ENCODE measurements around the gene GLIPR2. TPM values are rescaled to one million over a fixed set of nuclear protein-coding genes. Genes with fewer than 3 reads are reported as not detected.
"Not testable (repeated sequence)": the region's sequence is repeated elsewhere in the genome, so short reads cannot be mapped to it uniquely, and the experiment has no call there.

The GLIPR2 gene
- total and polyA plus RNA-seq, 4 donors, result 17.4 to 112 (median 75.8) TPM

DNA sequence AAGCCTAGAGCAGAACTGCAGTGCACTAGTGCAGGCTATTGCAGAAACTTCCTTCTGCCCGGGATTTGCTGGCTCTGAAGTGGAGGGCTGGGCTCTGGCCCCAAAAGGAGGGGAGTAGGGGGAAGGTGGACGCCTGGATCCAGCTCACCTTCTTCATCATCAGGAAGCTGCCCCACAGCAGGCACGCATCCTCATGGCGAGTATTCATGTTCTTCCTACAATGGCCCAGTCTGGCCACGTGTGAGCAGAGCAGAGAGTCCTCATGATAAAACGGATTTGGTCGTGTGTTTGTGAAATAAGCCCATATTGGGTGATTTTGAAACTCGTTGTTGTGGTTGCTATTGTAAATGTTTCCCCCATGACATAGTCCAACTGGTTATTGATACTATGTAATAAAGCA, 8.2 kb upstream of the GLIPR2 start:
- WGBS, 2 donors, result 33 to 57% methylated on average over 8 of the region's 8 CpGs
- Histone ChIP-seq H3K4me3 (no peak overlapping the region), H3K9me3 (ENCODE audit: control insufficient read depth in 4 of 4, insufficient read depth in 3 of 4, low read length in 3 of 4) (no peaks in the 10 kb centered on the region), H3K27me3 (ENCODE audit: control insufficient read depth in 3 of 3, insufficient read depth in 3 of 3, low read length in 2 of 3) (peaks cover 0 to 4% (median 0%) of the 10 kb centered on the region in 3 donors), H3K9ac (ENCODE audit: insufficient read depth in 1 of 2, low read length in 2 of 2) (no peak overlapping the region), H3K4me1 (ENCODE audit: control insufficient read depth in 5 of 5, insufficient read depth in 5 of 5, low read length in 5 of 5) (no peaks in the 10 kb centered on the region), H3K36me3 (ENCODE audit: control insufficient read depth in 4 of 4, insufficient read depth in 4 of 4, low read length in 4 of 4) (no peaks in the 10 kb centered on the region), H3K27ac (ENCODE audit: low read depth in 1 of 2, low read length in 1 of 2) (peak overlapping the region in 1 of 2 donors; percentile 64)
- ATAC-seq (ENCODE audit: insufficient read depth, low FRiP score) (no peak), DNase-seq (no peak)
- TF ChIP-seq, protein P1, sequence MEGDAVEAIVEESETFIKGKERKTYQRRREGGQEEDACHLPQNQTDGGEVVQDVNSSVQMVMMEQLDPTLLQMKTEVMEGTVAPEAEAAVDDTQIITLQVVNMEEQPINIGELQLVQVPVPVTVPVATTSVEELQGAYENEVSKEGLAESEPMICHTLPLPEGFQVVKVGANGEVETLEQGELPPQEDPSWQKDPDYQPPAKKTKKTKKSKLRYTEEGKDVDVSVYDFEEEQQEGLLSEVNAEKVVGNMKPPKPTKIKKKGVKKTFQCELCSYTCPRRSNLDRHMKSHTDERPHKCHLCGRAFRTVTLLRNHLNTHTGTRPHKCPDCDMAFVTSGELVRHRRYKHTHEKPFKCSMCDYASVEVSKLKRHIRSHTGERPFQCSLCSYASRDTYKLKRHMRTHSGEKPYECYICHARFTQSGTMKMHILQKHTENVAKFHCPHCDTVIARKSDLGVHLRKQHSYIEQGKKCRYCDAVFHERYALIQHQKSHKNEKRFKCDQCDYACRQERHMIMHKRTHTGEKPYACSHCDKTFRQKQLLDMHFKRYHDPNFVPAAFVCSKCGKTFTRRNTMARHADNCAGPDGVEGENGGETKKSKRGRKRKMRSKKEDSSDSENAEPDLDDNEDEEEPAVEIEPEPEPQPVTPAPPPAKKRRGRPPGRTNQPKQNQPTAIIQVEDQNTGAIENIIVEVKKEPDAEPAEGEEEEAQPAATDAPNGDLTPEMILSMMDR (IDR thresholded peaks at IDR 0.05; ENCODE audit: control extremely low read depth, extremely low read depth), result no peak

DNA sequence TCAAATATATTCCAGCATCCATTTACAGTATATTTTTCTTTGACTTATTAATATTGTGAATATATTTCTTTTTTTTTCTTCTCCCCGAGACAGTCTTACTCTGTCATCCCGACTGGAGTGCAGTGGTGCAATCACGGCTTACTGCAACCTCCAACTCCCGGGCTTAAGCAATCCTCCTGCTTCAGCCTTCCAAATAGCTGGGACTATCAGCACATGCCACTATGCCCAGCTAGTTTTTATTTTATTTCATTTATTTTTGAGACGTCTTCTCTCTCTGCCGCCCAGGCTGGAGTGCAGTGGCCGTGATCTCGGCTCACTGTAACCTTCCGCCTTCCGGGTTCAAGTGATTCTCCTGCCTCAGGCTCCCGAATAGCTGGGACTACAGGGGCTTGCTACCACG, 7.4 kb upstream of the GLIPR2 start:
- Histone ChIP-seq H3K27ac (ENCODE audit: low read depth in 1 of 2, low read length in 1 of 2) (no peak overlapping the region), H3K36me3 (ENCODE audit: control insufficient read depth in 4 of 4, insufficient read depth in 4 of 4, low read length in 4 of 4) (no peaks in the 10 kb centered on the region), H3K9ac (ENCODE audit: insufficient read depth in 1 of 2, low read length in 2 of 2) (no peak overlapping the region), H3K4me1 (ENCODE audit: control insufficient read depth in 5 of 5, insufficient read depth in 5 of 5, low read length in 5 of 5) (no peaks in the 10 kb centered on the region), H3K27me3 (ENCODE audit: control insufficient read depth in 3 of 3, insufficient read depth in 3 of 3, low read length in 2 of 3) (peaks cover 0 to 4% (median 0%) of the 10 kb centered on the region in 3 donors), H3K9me3 (ENCODE audit: control insufficient read depth in 4 of 4, insufficient read depth in 3 of 4, low read length in 3 of 4) (no peaks in the 10 kb centered on the region), H3K4me3 (no peak overlapping the region)
- DNase-seq (no peak), ATAC-seq (ENCODE audit: insufficient read depth, low FRiP score) (no peak)
- TF ChIP-seq, protein P1 (IDR thresholded peaks at IDR 0.05; ENCODE audit: control extremely low read depth, extremely low read depth), result no peak
- 63 to 87% methylated on average over 12 of the region's 12 CpGs for WGBS, 2 donors

DNA sequence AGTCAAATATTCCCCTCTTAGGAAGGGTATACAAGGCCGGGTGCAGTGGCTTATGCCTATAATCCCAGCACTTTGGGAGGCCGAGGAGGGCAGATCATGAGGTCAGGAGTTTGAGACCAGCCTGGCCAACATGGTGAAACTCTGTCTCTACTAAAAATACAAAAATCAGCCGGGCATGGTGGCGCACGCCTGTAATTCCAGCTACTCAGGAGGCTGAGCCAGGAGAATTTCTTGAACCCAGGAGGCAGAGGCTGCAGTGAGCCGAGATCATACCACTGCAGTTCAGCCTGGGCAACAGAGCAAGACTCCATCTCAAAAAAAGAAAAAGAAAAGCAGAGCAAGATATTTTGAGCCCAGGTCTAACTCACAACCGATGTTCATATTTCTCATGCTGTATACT, 4.9 kb upstream of the GLIPR2 start:
- not testable (repeated sequence) for H3K4me1 ChIP-seq (ENCODE audit: control insufficient read depth in 5 of 5, insufficient read depth in 5 of 5, low read length in 5 of 5); H3K4me3 ChIP-seq; DNase-seq; H3K36me3 ChIP-seq (ENCODE audit: control insufficient read depth in 4 of 4, insufficient read depth in 4 of 4, low read length in 4 of 4); ATAC-seq (ENCODE audit: insufficient read depth, low FRiP score); H3K9ac ChIP-seq (ENCODE audit: insufficient read depth in 1 of 2, low read length in 2 of 2); H3K9me3 ChIP-seq (ENCODE audit: control insufficient read depth in 4 of 4, insufficient read depth in 3 of 4, low read length in 3 of 4); H3K27ac ChIP-seq (ENCODE audit: low read depth in 1 of 2, low read length in 1 of 2)
- H3K27me3 ChIP-seq (ENCODE audit: control insufficient read depth in 3 of 3, insufficient read depth in 3 of 3, low read length in 2 of 3), result peaks cover 0 to 17% (median 15%) of the 10 kb centered on the region in 3 donors
- 93 to 95% methylated on average over 7 of the region's 7 CpGs for WGBS, 2 donors

DNA sequence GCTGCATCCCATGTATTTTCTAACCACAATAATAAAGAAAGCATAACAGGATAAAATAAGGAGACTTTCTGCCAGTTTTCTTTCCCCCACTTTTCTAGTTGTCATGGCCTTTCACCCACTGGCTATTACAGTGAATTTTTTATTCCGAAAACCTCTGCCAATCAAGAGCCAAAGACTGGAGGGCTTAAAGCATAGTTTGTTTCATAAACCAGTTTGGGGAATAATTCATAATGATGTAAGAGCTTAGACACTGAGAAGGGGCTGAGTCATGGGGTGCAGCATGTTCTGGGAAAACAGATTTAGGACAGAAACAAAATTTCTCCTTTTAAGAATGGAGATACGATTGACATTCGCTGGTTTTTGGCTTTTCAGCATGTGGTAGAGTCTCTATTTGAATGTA, 4.4 kb upstream of the GLIPR2 start:
- TF ChIP-seq, protein P1 (IDR thresholded peaks at IDR 0.05; ENCODE audit: control extremely low read depth, extremely low read depth), result no peak
- H3K27me3 ChIP-seq (ENCODE audit: control insufficient read depth in 3 of 3, insufficient read depth in 3 of 3, low read length in 2 of 3), result peaks cover 0 to 17% (median 15%) of the 10 kb centered on the region in 3 donors
- ATAC-seq (ENCODE audit: insufficient read depth, low FRiP score) (no peak), DNase-seq (no peak)
- H3K36me3 ChIP-seq (ENCODE audit: control insufficient read depth in 4 of 4, insufficient read depth in 4 of 4, low read length in 4 of 4), result no peaks in the 10 kb centered on the region
- H3K4me1 ChIP-seq (ENCODE audit: control insufficient read depth in 5 of 5, insufficient read depth in 5 of 5, low read length in 5 of 5), result peaks cover 0 to 9% (median under 1%) of the 10 kb centered on the region in 5 donors
- H3K4me3 ChIP-seq, result no peak overlapping the region
- no peak overlapping the region for H3K27ac ChIP-seq (ENCODE audit: low read depth in 1 of 2, low read length in 1 of 2)
- no peaks in the 10 kb centered on the region for H3K9me3 ChIP-seq (ENCODE audit: control insufficient read depth in 4 of 4, insufficient read depth in 3 of 4, low read length in 3 of 4)
- WGBS, 2 donors, result 78 to 84% methylated on average over 3 of the region's 3 CpGs
- H3K9ac ChIP-seq (ENCODE audit: insufficient read depth in 1 of 2, low read length in 2 of 2), result no peak overlapping the region
